ENCODE results near the gene ADAM8. TPM values are rescaled to one million over a fixed set of nuclear protein-coding genes. Genes with fewer than 3 reads are reported as not detected.

ADAM8 gene
- total RNA-seq, 1 donor from 2014 or later, result 157 TPM

- intact Hi-C loops (cut with micrococcal nuclease), result no loop called here
Observed at GRCh38 chr10:133217800-133218589, 58.7 kb downstream of the ADAM8 start.

GRCh38 chr10:133216776-133217175, 59.9 kb downstream of the ADAM8 start:
- intact Hi-C loops (cut with micrococcal nuclease), result no loop called here

GRCh38 chr10:133215586-133215985, 61.1 kb downstream of the ADAM8 start:
- intact Hi-C loops (cut with micrococcal nuclease), result no loop called here

GRCh38 chr10:133214468-133215410, 61.9 kb downstream of the ADAM8 start:
- intact Hi-C loops (cut with micrococcal nuclease), result no loop called here

- intact Hi-C loops (cut with micrococcal nuclease), result no loop called here
Observed at GRCh38 chr10:133213641-133214467, 62.8 kb downstream of the ADAM8 start.

GRCh38 chr10:133212853-133213494, 63.7 kb downstream of the ADAM8 start:
- intact Hi-C loops (cut with micrococcal nuclease), result no loop called here

Other genes starting within 250 kb of the ADAM8 start
- gene ADGRA1, start 188.9 kb downstream of the ADAM8 start, total RNA-seq, result not detected in 2 replicates
- 0.48 and 0.57 TPM in 2 replicates for gene KNDC1, start 116.6 kb downstream of the ADAM8 start, total RNA-seq
- not detected in 2 replicates for gene UTF1, start 46.7 kb downstream of the ADAM8 start, total RNA-seq
- gene VENTX, start 39.0 kb downstream of the ADAM8 start, total RNA-seq, result not detected in 2 replicates
- 54.4 and 61.5 TPM in 2 replicates for gene TUBGCP2, start 32.0 kb upstream of the ADAM8 start, total RNA-seq
- gene ZNF511, start 32.0 kb upstream of the ADAM8 start, total RNA-seq, result 63.3 and 71.1 TPM in 2 replicates
- not detected in 2 replicates for gene CALY, start 60.0 kb upstream of the ADAM8 start, total RNA-seq
- gene PRAP1, start 70.5 kb upstream of the ADAM8 start, total RNA-seq, result not detected in 2 replicates
- gene FUOM, start 81.2 kb upstream of the ADAM8 start, total RNA-seq, result 14.0 and 16.7 TPM in 2 replicates
- 40.8 and 41.2 TPM in 2 replicates for gene ECHS1, start 96.5 kb upstream of the ADAM8 start, total RNA-seq
- 3.4 and 4.3 TPM in 2 replicates for gene PAOX, start 102.4 kb upstream of the ADAM8 start, total RNA-seq
- 56.9 and 61.2 TPM in 2 replicates for gene MTG1, start 117.3 kb upstream of the ADAM8 start, total RNA-seq
- gene SPRN, start 147.8 kb upstream of the ADAM8 start, total RNA-seq, result not detected in 2 replicates
- 1.8 and 2.2 TPM in 2 replicates for gene SCART1, start 177.1 kb upstream of the ADAM8 start, total RNA-seq

All from T-helper 2 cell treated with Interferon-gamma antibody and Interleukin-4, amounts not matched to agents 100 ng/mL and 5 ng/mL, for 36 hours (primary cell).